PC-3 (cell line): ENCODE results near the gene NAPG.

Experiments used
- EZH2 ChIP-seq: fragments of 300-600 bp; sonication (generic); IDR thresholded peaks from one replicate; pipeline ENCODE4 v1.6.1; 2017; ENCODE audit warnings: antibody characterized with exemption, mild to moderate bottlenecking, low read length; ENCODE audit not compliant: unreplicated experiment
- EZH2phosphoT487 ChIP-seq: fragments of 300-600 bp; sonication (generic); IDR thresholded peaks from 2 replicates; pipeline ENCODE4 v1.6.1; 2018; ENCODE audit warnings: mild to moderate bottlenecking, antibody characterized with exemption, low read length, borderline replicate concordance
- TF ChIP-seq, protein P1 (sequence below): fragments of 300-600 bp; sonication (generic); conservative IDR thresholded peaks from 2 replicates; pipeline ENCODE4 v1.5.1; 2017; ENCODE audit warnings: antibody characterized with exemption, low read depth, mild to moderate bottlenecking, low read length

DNA sequence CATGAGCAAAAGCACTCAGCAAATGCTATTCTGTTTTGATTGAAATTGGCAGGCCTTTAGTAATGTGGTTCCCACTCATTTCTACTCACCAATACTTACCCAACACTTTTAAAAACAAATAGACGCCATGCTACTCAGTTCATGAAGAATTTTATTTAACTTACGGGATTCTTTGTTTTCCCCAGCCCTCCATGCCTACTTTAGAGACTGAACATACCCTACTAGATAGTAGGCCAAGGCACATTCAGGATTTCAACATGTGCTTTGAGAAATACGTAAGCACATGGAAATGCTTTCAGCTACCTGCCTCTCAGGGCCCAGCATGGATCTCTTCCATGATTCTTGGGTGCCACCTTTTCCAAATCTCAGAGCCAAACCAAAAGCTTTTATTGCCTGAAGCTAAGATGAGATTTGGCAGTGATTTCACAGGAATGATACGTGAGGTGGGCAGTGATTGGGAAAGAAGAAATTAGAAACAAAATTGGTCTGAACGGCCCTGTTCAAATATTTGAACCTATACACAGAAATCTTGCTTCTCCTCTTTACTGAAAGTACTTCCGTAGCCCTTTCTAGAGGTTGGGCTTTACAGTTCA, 31.4 kb downstream of the NAPG start:
- TF ChIP-seq, protein P1, sequence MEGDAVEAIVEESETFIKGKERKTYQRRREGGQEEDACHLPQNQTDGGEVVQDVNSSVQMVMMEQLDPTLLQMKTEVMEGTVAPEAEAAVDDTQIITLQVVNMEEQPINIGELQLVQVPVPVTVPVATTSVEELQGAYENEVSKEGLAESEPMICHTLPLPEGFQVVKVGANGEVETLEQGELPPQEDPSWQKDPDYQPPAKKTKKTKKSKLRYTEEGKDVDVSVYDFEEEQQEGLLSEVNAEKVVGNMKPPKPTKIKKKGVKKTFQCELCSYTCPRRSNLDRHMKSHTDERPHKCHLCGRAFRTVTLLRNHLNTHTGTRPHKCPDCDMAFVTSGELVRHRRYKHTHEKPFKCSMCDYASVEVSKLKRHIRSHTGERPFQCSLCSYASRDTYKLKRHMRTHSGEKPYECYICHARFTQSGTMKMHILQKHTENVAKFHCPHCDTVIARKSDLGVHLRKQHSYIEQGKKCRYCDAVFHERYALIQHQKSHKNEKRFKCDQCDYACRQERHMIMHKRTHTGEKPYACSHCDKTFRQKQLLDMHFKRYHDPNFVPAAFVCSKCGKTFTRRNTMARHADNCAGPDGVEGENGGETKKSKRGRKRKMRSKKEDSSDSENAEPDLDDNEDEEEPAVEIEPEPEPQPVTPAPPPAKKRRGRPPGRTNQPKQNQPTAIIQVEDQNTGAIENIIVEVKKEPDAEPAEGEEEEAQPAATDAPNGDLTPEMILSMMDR = no peak
- TF ChIP-seq EZH2phosphoT487 (no peak), EZH2 (no peak)
